NT2/D1 (cell line): ENCODE measurements around the gene MAP1LC3B.
"Not testable (repeated sequence)": the region's sequence is repeated elsewhere in the genome, so short reads cannot be mapped to it uniquely, and the experiment has no call there.

Experiments
- DNase-seq: peaks from one replicate; pipeline ENCODE4 v3.0.0-alpha.2; 2011; ENCODE audit warnings: low read depth, low spot score
- H3K27me3 ChIP-seq: 2 replicates; pipeline ENCODE4 v1.6.0; 2011; ENCODE audit warnings: mild to moderate bottlenecking; ENCODE audit not compliant: insufficient read length, insufficient read depth
- H3K36me3 ChIP-seq: 2 replicates; pipeline ENCODE4 v1.6.1; 2011; ENCODE audit warnings: mild to moderate bottlenecking, low read length, mixed read lengths; ENCODE audit not compliant: insufficient read depth, insufficient read length
- H3K4me1 ChIP-seq: 2 replicates; pipeline ENCODE4 v1.5.1; 2011; ENCODE audit not compliant: insufficient read depth, insufficient read length
- H3K4me3 ChIP-seq: 2 replicates; pipeline ENCODE4 v1.5.1; 2011; ENCODE audit warnings: low read depth; ENCODE audit not compliant: insufficient read length
- H3K9ac ChIP-seq: 2 replicates; pipeline ENCODE4 v1.6.0; 2011; ENCODE audit warnings: low read depth; ENCODE audit not compliant: insufficient read length
- H3K9me3 ChIP-seq: 2 replicates; pipeline ENCODE4 v1.5.1; 2011; ENCODE audit warnings: mild to moderate bottlenecking, low read length; ENCODE audit not compliant: insufficient read depth
- SUZ12 ChIP-seq: IDR thresholded peaks from 2 replicates; pipeline ENCODE4 v1.6.1; 2011; ENCODE audit not compliant: insufficient read length, insufficient read depth; ENCODE audit errors: extremely low read depth
- YY1 ChIP-seq: IDR thresholded peaks from 2 replicates; pipeline ENCODE4 v1.6.1; 2011; ENCODE audit not compliant: insufficient read length, insufficient read depth
- ZNF274 ChIP-seq: IDR thresholded peaks from 2 replicates; pipeline ENCODE4 v1.6.1; 2011; ENCODE audit warnings: mild to moderate bottlenecking, low read depth, low read length

The MAP1LC3B gene

DNA sequence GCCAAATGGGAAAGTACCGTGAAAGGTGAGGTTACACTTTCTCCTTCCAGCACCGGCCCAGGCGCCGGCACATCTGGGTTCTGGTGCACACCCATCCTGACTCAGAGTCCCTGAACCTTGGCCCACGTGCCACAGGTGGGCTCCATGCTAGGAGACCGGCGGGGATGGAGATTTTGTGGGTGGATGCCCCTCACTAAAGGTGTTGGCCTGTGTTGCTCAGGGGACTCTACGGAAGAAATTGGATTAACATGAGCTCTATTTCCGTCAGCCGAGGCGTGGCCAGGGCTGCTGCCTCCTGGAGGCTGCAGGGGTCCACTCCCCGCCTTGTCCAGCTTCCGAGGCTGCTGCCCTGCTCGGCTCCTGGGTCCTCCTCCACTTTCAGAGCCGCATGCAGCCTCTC is 39.3 kb upstream of the MAP1LC3B start:
- Histone ChIP-seq H3K36me3 (peaks cover 40% of the 10 kb centered on the region), H3K9me3 (no peaks in the 10 kb centered on the region), H3K4me1 (peaks cover 11% of the 10 kb centered on the region), H3K4me3 (no peak overlapping the region), H3K9ac (no peak overlapping the region), H3K27me3 (no peaks in the 10 kb centered on the region)
- TF ChIP-seq YY1 (no peak), SUZ12 (no peak), ZNF274 (no peak)
- DNase-seq: no peak

DNA sequence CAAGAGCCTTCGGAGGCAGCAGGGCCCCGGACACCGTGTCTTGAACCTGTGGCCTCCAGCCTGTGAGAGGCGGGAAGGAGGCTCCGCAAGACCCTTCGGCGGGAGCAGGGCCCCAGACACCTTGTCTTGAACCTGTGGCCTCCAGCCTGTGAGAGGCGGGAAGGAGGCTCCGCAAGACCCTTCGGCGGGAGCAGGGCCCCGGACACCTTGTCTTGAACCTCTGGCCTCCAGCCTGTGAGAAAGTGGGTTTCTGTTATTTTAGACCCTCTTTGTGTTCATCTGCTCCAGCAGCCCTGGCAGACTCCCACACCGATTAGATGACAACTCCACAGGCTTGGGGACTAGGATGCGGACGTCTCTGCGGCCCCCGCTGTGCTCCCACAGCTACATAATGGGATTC is 38.5 kb upstream of the MAP1LC3B start:
- H3K27me3 ChIP-seq: no peaks in the 10 kb centered on the region
- no peak overlapping the region for H3K9ac ChIP-seq
- H3K4me1 ChIP-seq: peaks cover 11% of the 10 kb centered on the region
- DNase-seq: no peak
- H3K36me3 ChIP-seq: peaks cover 41% of the 10 kb centered on the region
- TF ChIP-seq ZNF274: no peak
- no peak overlapping the region for H3K4me3 ChIP-seq
- H3K9me3 ChIP-seq: no peaks in the 10 kb centered on the region

DNA sequence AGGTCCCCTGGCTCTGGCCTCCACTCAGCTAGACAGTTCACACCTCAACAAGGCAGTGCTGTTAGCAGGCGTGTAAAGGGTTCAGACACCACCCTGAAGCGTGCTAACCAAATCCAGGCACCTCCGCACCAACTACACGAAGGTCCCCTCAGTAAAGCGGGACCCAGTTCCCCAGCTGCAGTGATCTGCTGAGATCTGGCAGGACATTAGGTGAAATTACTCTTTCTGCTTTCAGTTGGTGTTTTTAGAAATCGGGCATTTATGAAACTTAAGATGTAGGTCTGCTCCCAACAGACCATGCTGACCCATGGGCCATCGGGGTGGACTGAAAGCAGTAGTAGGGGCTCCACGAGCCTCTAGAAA is 35.7 kb upstream of the MAP1LC3B start:
- Histone ChIP-seq H3K4me3 (no peak overlapping the region), H3K4me1 (peaks cover 11% of the 10 kb centered on the region), H3K36me3 (peaks cover 62% of the 10 kb centered on the region), H3K9ac (no peak overlapping the region), H3K9me3 (no peaks in the 10 kb centered on the region), H3K27me3 (no peaks in the 10 kb centered on the region)
- no peak for DNase-seq
- no peak for TF ChIP-seq SUZ12

DNA sequence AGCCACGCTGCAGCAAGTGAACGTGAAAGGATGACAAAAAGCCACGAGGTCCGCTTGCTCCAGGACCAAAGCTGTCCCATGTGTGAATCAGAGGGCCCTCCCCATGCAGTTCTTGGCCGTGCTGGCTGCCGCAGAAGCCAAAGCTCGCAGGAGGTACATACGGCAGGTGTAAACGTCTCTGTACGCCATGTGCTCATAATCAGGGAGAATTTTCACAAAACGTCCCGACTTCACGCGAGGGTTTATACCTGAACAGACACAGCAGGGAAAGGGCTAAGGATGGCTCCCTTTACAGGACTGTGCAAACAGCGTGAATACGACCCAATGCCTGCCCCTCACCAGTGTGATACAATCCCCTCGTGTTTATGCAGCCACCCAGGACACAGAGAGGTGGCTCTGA is 33.9 kb upstream of the MAP1LC3B start:
- Histone ChIP-seq H3K9ac (no peak overlapping the region), H3K4me3 (no peak overlapping the region), H3K4me1 (peaks cover 11% of the 10 kb centered on the region), H3K27me3 (no peaks in the 10 kb centered on the region), H3K9me3 (no peaks in the 10 kb centered on the region), H3K36me3 (peaks cover 59% of the 10 kb centered on the region)
- TF ChIP-seq SUZ12: no peak
- no peak for TF ChIP-seq ZNF274
- no peak for TF ChIP-seq YY1
- DNase-seq: no peak

DNA sequence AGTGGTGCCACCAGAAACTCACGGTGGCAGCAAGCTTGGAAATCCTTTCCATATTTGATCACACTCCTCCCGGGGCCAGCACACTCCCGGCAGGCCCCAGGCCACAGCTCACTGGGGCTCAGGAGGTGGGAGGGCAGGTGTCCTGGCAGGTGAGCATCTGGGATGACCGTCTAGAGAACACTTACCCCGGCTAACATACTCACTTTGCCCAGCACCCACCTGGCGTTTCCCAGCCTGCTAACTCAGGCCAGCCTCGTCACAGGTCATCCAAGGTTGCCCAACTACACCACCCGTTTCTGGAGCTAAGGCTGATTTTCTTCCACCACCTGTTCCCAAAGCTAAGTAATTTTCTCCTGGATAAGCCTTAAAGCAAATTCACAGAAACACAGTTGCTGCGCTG is 33.4 kb upstream of the MAP1LC3B start:
- no peak for TF ChIP-seq SUZ12
- TF ChIP-seq ZNF274: no peak
- no peak for TF ChIP-seq YY1
- no peak overlapping the region for H3K4me3 ChIP-seq
- no peaks in the 10 kb centered on the region for H3K9me3 ChIP-seq
- H3K9ac ChIP-seq: no peak overlapping the region
- H3K27me3 ChIP-seq: no peaks in the 10 kb centered on the region
- no peak for DNase-seq
- H3K4me1 ChIP-seq: peaks cover 11% of the 10 kb centered on the region
- H3K36me3 ChIP-seq: peaks cover 56% of the 10 kb centered on the region

DNA sequence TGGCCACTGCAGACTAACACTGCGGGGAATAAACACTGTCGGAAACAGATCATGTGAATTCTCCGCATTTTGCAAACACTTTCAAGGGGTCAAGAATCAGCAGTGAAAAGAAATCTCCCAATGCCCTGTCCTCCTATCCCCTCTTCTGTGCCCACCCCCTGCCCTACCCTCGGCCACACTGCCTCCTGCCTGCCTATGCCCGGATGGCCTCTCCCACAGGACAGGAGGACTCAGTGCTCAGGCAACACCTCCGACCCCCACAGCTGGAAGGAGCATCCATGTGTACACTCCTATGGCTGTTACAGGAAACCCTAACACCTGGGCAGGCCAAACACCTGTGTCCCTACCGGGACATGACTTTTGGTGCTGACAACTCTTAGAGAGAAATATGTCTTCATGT is 33.0 kb upstream of the MAP1LC3B start:
- no peak for TF ChIP-seq ZNF274
- H3K9me3 ChIP-seq: no peaks in the 10 kb centered on the region
- peaks cover 12% of the 10 kb centered on the region for H3K4me1 ChIP-seq
- no peak for DNase-seq
- no peak overlapping the region for H3K4me3 ChIP-seq
- no peak overlapping the region for H3K9ac ChIP-seq
- no peaks in the 10 kb centered on the region for H3K27me3 ChIP-seq
- peaks cover 56% of the 10 kb centered on the region for H3K36me3 ChIP-seq

DNA sequence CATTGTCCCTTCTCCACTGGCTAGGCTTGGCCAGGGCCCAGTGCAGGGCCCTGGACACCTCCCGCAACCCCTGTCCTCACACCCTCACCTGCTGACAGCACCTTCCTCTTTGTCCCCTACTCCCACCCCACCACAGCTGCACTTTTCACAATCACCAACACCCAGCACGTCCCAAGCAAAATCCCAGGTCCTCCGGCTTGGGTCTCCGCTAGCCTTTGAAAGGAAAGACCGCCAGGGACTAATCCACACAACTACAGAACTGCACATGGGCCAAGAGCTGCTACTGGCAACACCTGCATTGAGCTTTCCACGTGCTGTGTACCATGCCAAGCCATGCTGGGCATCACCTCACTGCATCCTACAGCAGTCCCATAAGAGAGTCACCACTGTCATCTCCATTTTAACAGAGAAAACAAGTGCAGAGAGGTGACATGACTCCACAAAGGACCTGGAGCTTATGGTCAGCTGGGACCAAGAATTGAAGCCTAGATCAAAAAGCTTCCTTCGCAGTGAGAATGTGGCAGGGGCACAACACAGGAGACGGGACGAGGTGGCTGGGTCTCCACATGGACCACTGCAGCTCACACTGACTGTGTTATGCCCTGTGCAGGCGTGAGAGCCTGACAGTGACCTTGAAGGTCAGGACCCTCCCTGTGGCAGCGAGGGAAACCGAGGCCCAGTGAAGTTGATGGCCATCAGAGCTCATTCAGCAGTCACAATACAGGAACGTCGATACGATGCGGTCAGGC is 31.1 kb upstream of the MAP1LC3B start:
- H3K36me3 ChIP-seq: peaks cover 62% of the 10 kb centered on the region

DNA sequence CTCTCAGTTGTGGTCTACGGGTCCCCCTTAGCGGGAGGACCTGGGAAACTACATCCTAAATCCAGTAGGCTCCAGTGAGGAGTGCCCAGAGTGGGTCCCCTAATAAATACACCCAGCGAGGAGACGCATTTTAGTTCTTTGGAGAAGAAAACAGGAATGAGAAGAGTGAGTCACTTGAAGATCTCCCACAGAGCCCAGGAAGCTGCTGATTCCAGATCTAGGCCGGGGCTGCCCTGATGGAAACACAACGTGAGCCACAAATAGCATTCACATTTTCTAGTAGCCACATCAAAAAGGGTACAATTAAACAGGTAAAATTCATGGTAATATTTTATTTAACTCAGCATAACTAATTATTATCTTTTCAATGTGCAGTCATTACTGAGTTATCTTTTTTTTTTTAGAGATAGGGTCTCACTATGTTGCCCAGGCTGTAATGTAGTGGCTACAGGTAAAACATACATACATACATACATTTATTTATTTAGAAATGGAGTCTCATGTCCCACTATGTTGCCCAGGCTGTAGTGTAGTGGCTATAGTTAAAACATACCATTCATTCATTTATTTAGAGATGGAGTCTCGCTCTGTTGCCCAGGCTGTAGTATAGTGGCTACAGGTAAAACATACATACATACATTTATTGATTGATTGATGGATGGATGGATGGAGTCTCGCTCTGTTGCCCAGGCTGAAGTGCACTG is 30.1 kb upstream of the MAP1LC3B start:
- Histone ChIP-seq H3K36me3 (peaks cover 67% of the 10 kb centered on the region), H3K27me3 (no peaks in the 10 kb centered on the region), H3K4me1 (peaks cover 3% of the 10 kb centered on the region), H3K9ac (no peak overlapping the region), H3K9me3 (no peaks in the 10 kb centered on the region), H3K4me3 (no peak overlapping the region)
- no peak for DNase-seq
- TF ChIP-seq SUZ12: no peak
- TF ChIP-seq YY1: no peak
- no peak for TF ChIP-seq ZNF274

More for the DNA sequence above, 31.1 kb upstream of the MAP1LC3B start:
- no peaks in the 10 kb centered on the region for H3K27me3 ChIP-seq
- no peak for DNase-seq
- no peak overlapping the region for H3K4me3 ChIP-seq
- no peak overlapping the region for H3K9ac ChIP-seq
- no peaks in the 10 kb centered on the region for H3K9me3 ChIP-seq
- TF ChIP-seq YY1 (no peak), ZNF274 (no peak), SUZ12 (no peak)
- H3K4me1 ChIP-seq: peaks cover 11% of the 10 kb centered on the region

DNA sequence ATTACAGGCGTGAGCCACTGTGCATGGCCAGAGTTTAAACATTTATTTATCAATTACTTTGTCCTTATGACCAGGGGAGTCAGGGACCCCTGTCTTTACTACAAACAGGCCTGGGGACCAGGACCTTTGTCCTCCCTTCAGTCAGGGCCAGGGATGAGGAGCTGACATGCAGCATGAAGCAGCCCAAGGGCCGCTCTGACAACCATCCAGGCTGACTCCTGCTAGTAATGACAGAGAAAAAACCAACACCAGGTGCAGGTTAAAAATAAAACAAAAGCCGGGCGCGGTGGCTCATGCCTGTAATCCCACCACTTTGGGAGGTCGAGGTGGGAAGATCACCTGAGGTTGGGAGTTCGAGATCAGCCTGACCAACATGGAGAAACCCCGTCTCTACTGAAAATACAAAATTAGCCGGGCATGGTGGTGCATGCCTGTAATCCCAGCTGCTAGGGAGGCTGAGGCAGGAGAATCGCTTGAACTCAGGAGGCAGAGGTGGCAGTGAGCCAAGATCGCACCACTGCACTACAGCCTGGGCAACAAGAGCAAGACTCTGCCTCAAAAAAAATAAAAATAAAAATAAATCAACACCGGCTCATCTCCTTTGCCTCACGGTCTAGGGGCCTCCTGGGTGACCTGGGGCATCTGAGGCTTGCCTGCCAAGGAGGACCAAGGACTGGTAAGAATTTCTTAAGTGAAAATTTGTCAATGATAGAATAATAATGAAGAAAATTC is 29.1 kb upstream of the MAP1LC3B start:
- not testable (repeated sequence) for H3K4me1 ChIP-seq, DNase-seq, H3K4me3 ChIP-seq, H3K27me3 ChIP-seq, H3K9me3 ChIP-seq, H3K9ac ChIP-seq
- peaks cover 68% of the 10 kb centered on the region for H3K36me3 ChIP-seq
